ENCODE data around the gene CALML3.

The CALML3 gene

DNA sequence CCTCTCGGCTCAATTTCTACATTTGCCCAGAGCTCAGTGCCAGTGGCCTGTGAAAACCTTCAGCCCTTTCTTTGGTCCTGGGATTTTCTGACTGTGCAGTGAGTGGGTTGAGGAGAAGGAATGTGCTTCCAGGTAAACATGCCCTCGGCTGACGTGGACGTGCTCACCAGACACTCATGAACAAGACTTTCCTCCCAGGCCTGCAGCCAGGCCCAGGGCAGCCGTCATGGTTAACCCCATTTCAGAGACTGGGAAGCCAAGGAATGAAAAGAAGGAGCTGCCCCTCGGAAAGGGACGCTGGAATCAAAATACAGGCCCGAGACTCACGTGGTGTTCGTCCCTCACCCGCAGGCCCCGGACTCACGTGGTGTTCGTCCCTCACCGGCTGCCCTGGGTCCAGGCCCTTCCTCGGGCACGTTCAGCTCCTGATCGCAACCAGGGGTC, 16.6 kb upstream of the CALML3 start:
- no peak for DNase-seq

DNA sequence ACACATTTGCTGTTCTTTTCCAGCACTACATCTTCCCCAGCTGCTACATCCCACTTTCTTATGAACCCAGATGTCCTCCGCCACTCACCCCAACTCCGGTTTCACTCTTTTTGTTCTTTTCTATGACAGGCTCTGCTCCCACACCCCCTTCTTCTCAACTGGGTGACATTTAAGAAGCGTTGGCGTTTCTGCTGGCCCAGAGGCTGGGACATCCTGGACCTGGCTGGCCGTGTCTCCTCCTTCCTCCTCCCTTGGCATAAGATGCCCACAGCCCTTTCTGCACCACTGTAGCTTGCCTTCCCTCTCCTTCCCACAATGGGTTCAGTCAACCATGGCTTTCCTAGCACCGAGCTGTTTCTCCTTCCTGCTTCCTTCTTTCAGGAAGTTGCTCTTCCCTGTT, 16.0 kb upstream of the CALML3 start:
- DNase-seq: no peak

DNA sequence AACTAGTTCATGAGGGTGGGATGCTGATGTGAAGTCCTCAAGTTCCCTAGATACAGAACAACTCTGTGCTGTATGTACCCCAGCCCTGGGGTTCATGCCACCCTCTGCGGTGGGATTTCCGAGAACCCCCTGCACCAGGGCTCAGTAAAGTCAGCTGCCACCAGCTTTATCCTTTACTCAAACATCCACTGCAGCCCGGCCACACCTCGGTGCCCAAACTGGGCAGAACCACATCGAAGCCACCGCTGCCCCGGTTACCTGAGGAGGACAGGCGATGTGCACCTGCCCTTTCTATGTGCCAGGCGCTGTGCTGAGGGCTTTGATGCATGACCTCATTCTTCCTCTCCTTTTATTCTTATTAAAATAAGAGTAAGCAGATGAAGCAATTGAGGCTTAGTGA, 15.5 kb upstream of the CALML3 start:
- no peak for DNase-seq

DNA sequence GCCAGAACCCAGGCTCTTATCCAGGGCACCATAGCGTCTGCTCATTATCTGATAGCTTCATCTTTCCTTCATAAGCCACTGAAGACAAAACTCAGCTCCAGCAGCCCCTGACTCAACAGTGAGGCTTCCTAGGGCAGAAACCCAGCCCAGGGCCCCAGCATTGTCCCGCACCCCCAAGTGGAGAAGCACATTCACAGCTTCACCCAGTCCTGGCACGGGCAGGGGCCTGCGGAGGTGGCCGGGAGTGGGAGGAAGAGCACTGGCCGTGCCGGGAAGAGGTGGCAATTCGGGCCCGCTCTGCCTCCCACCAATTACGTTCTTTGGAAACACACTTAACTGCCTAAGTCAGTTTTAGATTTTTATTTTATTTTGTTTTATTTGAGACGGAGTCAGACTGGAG, 15.1 kb upstream of the CALML3 start:
- no peak for DNase-seq

DNA sequence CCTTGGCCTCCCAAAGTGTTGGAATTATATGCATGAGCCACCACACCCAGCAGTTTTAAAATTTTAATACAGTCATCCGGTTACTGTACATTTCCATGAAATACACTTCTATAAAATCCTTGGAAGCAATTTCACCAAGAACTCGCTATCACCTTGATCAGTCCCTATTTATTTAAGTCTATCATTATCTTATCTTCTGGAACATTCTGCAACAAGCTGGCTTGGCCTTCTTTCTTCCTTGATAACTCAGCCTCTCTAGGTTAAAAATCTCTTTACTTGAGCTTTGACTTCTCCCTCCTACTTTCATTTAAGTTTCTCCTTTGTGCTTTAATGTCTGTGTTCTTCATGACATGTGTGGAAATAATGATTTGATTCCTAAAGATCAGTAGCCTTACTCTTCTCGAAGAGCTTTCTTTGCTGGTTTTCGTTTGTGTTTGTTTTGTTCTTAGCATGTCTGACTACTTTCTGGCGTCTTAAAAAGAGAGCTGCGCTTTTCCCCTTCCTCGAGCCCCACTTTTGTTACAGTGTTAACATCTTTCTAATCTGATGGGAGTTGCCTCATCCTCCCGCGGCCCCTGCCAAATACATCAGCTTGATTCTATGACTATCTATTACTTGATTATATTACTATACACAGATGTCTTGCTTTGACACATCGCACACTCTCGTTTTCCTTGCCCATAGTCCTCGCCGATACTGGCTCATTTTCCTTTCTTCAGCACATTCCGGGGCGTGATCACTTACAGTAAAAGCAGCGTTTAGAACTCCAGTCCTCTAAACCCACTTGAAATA, 14.3 kb upstream of the CALML3 start:
- peak; percentile 3 for DNase-seq

DNA sequence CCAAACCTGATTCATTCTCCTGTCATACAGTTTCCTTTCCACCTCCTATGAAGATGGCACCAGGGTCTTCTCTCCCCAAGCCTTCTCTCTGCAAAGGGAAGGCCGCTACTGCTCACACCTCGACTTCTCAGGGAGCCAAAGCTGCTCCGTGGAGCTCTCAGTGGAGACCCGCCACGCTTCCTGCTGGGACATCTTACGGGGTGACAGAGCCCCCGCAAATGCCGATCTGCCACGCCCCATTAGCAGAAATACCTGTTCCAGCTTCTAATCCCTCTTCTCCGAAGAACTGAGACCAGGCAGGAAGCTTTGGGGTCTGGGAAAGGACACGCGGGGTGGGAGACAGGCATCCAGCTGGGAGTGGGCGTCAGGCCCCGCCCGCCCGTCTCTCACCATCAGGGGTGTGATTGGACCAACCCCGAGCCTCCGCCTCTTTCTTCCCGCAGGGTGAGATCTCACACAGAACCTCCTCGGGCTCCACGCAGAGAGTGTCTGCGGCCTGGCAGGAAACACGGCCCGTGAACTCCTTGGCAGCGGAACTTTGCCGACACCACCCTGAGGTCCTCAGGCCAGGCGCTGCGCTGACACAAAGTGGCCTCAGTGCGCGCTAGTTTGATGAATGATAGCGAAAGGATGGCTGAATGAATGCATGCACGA, 13.4 kb upstream of the CALML3 start:
- DNase-seq: no peak

DNA sequence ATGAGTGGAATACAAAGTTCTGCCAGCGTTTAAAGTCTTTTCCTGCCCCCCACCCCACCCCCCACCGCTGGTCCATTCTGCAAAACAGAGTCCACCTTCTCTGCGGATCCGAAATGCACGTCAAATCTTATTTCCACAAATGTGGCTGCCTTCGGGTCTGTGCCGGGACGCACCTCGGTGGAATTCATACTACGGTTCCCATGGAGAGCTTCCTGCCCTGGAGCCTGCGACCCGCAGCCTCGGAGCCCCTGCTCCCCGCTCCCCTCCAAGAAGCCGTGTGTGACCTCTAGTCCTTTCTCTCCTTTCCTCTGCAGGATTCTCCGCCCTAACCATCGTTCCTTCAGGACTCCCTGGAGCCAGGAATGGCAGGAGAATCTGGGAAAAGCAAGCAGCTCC, 12.9 kb upstream of the CALML3 start:
- no peak for DNase-seq

DNA sequence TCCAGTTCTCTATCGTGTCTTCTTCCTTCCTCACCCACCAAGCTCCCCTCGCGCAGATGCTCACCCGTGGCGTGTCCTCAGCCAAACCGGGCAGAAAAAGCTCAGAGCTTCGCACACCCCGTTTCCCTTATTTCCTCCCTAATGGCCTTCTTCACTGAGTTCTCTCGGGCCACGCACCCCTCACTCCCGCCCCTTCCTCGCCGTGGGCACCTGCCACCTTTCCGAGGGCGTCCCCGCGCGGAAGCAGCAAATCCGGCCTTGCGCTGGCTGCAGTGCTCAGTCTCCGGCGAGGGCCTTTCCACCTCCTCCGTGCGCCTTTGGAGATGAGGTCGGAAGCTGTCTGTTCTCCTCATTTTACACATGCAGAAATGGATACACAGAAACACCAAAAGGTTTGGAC, 12.4 kb upstream of the CALML3 start:
- no peak for DNase-seq

DNA sequence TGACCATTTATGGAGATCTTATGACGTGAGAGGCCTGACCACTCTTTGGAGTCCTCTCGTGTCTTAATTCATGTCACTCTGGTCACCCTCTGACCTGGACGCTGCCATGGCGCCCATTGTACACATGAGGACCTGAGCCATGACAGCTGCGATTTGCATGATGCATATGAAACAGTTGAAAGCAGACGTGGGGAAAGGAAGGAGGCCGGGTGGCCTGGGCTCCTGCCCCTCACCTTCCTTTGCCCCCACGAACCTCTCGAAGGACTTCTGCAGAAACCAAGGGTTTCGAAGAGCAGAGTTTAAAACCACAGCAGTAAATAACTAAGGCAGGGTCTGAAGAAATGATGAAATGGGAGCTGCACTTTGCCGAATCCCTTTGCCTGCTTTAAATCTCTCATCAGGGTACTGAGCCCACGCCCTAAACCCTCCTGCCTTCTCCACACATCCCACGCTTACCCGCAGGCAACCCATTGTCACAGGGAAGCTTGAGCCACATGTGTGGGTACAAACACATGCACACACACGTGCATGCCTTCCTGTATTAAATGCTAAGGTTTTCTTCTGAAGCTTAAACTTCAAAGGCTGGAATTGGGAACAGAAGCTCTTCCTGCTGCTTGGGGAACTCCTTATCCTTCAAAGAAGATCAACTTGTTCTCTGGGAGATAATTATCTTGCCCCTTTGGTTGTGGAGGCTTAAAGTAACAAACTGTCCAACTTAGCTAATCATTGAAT, 11.7 kb upstream of the CALML3 start:
- no peak for DNase-seq

DNA sequence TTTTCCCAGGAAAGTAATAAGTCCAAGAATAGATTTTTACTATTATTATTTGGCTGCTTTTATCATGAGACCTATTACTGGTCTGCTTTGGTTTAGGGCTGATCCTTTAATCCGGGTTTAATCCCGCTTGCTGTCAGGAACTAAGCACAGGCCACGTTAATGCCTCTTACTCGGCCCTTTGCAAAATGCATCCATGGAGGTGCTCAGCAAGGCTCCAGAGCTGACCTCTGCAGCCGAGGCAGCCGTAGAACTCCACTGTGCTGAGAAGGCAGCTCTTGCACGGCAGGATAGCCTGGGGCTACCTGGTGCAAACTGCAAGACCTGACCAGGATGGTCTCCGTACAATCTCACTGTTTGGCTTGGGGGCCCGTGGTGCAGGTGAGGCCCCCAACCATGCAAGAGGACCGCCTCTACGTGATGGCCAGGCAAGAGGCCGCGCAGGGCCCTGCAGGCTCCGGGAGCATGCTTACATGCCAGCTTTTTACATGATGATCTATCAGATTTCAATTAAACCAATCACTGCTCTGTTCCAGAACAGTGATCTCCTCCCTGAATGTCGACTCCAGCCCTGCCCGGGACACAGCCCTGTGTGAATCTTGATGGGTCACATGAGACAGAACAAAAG, 10.4 kb upstream of the CALML3 start:
- DNase-seq: no peak

DNA sequence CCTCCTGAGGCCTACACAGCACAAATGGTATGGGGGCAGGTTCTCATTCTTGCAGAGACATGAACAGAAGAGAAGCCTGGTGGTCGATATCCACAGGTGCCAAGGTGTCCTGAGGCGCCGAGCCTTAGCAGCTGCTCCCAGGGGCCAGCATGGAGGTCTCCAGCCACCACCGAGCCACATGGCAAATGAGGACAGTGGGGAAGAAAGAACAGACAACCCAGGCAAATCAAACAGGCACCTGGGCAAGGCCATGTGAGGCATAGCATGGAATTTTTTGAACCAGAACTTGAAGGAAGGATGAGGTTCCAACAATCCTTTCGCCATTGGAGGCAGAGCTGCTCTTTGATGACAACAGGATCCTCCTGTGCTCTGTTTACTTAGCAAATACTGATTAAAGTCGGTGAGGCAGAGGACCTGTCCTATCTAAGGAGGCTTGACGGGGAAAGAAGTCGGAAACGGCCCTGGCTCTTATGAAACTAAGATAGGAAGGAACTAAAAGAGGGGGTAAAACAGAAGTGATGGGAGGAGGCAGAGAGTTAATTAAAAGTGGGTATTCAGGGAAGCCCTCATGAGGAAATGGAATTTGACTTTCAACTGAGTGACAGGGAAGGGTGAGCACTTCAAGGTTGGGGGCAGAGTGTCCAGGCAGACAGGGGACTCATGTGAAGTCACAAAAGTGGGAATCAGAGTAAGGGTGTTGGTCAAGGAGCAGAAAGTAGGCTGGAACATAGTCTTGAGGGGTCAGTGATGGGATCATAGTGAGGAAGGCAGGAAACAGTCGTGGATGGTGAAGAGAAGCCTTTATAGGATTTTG, 8.6 kb upstream of the CALML3 start:
- no peak for DNase-seq

DNA sequence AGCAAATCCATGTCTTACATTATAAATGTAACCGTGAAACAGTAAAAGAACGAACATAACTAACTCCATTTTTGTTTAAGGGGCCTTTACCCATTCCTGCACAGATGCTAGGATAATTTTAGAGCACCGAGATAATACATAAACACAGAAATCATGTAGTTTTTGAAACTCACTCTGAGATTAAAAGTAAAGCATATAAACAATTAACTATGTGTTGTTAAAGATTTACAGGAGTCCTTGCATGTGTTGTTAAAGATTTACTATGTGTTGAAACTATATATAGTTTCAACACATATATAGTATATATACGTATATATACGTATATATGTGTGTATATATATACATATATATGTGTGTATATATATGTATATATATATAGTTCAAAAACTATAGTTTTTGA, 7.2 kb upstream of the CALML3 start:
- no peak for DNase-seq

DNA sequence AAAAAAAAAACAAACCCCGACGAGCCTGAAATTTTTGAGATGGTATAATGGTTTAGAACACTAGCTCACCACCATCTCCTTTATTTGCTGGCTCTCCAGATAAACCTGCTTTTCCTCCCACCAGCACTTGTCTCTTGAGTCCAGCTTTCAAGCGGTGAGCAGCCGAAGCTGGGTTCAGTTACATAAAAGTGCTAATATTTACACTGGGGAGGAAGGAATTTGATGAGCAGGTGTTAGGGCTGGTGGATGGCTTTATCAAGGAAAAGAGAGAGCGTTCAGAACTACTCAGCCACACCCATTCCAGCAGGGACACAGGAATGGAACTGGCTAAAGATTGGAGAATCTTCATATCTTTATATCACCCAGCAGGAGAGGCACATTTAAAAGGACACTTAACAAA, 6.6 kb upstream of the CALML3 start:
- no peak for DNase-seq

DNA sequence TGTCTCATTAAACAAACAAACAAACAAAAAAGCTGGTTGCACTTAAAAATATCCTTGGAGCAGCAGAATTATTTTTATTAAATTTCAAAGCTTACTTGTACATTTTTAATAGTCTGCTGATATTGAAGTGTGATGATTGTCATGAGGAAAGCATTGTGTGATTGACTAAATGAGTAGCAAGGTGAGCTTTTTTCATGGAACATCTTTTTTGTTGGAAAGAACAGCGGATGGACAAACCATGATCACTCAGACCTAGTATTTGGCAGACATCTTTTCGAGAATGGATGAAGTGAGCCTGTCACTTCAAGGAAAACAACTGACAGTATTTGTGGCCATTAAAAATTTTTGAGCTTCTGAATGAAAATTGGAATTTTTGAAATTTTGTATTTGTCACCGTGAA, 5.7 kb upstream of the CALML3 start:
- DNase-seq: no peak

DNA sequence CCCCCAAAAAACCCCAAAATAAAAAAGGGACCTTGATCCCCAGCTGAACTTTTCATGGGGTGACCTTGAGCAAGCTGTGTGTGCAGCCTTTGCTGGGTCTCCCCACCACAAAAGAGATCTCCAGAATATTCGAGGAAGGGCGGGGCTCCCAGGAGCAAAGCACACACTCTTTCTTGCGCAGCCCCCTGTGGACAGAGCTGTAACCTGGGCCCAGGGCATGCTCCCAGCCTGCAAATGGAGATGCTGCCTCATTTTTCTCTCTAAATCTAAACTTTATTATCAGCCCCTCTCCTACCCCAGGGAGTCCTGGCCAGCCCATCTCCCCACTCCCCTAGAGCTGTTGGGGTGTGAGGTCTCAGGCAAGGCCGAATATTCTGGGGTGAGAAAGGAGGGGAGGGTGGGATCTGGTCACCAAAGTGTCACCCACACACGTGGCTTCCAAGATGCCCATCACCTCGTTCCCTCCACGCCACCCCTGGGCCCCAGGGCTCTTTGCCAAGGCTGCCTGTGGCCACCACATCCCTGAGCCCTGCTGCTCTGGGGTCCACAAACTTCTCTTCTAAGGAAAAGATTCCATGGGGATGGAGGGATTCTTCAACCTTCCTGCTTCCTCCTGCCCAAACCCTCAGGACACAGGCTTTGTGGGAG, 1.7 kb upstream of the CALML3 start:
- DNase-seq: no peak

DNA sequence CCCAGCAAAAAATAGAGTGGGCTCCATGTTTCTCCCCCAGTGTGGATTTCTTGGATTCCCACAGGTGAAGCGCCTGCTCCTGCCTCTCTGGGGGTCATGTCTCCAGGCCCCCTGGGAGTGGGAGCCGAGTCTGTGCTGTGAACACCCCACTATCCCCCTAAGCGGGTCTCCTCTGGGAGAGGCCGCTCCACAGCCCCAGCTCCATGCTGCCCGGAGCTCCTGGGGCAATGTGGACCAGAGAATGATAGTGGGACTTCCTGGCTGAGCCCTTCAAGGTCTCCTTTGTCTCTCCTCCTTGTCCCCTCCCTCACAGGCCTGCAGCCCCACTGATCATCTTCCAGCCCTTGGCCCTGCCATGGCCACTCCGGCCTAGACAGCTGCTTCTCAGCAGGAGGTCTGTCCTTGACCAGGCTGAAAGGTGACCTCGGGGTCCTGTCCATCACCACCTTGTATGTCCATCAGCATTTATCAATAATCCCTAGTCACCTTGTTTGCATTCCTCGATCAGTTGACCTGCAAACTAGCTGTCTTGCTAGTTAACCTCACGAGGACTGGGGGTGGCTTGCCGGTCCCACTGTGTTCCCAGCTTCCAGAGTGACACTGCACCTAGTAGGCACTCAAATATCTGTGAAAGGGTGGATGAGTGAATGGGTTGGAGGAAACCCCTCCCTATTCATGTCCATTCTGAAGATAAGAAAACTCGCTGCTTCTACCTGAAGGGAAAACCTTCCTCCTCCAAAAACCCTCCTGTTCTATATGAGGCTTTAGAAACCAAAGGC, 776 bp upstream of the CALML3 start:
- no peak for DNase-seq

DNA sequence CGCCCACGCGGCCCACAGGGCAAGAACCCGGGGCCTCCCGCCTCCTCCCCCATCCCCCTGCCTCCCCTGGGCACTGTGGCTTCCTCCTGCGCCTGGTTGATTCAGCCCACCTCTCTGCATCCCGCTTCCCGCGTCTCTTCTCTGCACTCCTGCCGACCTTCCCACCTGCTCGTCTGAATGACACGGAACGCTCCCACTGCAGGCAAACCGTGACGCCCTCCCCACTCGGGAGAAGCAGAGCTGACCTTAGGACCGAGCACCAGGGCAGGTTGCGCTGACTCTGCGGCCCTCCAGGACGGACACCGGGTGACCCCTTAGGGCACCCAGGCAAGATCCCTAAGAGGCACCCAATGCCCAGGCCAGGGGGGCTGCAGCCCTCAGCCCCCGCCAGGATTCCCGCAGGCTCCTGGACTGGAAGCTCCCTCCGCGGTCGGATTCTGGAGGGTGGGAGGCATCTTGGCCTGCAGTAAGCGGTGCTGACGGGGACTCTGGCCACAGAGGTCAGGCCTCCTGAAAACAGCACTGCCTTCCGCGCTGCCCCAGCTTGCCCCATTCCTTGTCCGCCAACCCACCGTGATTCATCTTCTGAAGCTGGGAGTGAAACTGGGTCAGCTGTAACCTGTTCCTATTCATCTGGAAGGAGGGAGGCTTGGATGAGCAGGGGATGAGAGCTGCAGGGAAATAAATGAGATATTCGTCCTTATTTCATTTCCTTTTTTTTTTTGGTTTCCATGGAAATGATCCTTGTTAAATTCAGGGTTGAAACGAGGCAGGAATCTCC, 990 bp downstream of the CALML3 start:
- no peak for DNase-seq

DNA sequence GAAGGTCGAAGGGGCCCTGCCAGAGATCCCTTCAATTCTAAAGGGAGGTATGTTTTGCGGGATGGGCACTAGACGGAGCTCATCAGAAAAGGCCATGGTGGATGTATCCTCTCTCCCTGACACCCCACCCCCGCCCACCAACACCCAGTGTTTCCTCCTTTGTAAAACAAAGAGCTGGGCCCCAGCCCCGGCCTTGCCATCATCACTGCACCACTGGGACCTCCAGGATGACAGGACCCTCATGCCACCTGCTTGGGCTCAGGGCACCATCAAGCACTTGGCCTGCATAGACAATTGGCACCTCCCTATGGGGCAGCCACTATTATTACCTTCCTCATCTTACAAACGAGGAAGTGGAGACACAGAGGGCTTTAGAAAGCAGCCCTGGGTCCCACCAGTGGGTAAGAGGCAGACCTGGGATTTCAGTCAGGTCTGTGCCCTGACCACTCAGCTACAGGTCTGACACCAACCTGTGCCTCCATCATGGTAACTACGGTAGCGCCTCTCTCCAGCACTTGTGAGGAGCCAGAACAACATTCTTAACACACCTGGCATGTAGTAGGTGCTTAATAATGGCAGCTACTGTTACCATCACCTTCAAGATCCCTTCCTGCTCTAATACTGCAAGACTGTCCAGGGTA, 2.0 kb downstream of the CALML3 start:
- no peak for DNase-seq

DNA sequence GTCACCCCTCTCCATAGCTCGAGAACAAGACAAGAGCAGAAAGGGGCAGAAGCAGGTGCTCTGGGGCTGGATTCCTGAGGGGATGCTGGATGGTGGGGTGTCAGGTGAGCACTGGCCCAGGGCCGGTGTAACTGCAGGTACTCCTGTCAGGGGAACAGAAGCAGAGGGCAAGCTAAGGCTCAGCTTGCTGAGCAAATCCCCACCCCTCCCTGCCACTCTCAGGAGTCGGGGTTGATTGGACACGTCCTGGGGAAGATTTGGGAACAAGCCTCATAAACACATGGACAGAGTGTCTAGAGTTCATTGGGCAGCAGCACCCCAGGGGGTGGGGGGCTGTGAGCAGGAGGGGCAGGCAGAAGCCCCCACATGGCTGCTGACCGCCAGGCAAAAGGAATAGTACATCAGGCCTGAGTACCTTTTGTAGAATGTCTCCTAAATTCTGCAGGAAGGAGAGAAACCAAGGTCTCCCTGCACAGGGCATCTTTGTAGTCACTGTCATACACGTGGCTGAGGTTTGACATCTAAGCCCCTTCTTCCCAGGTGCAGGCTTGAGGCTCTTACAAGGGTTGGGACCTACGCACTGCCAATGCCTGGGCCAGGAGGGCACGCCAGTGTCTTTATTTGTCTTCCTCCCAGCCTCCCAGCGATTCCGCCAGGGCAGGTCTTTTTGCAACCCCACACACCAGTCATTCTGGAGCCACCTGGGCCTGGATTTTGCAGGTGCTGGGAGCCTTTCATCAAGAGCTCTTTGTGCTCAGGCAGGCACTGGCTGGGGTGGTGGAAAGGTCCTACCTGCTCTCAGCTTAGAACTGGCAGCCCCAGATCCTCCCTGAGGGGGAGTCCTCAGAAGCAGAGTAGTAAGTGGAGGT, 2.8 kb downstream of the CALML3 start:
- no peak for DNase-seq
